ENCODE results near the gene KRTAP10-1.

- TF ChIP-seq, protein P1, sequence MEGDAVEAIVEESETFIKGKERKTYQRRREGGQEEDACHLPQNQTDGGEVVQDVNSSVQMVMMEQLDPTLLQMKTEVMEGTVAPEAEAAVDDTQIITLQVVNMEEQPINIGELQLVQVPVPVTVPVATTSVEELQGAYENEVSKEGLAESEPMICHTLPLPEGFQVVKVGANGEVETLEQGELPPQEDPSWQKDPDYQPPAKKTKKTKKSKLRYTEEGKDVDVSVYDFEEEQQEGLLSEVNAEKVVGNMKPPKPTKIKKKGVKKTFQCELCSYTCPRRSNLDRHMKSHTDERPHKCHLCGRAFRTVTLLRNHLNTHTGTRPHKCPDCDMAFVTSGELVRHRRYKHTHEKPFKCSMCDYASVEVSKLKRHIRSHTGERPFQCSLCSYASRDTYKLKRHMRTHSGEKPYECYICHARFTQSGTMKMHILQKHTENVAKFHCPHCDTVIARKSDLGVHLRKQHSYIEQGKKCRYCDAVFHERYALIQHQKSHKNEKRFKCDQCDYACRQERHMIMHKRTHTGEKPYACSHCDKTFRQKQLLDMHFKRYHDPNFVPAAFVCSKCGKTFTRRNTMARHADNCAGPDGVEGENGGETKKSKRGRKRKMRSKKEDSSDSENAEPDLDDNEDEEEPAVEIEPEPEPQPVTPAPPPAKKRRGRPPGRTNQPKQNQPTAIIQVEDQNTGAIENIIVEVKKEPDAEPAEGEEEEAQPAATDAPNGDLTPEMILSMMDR (IDR thresholded peaks at IDR 0.05; ENCODE audit: insufficient read depth, low read length, poor library complexity, severe bottlenecking), result no peak
- no peak for TF ChIP-seq EZH2phosphoT487 (conservative IDR thresholded peaks at IDR 0.05; ENCODE audit: low read length)
Observed at GRCh38 chr21:44575307-44576024, 35.5 kb upstream of the KRTAP10-1 start.

Data from SU-DHL-6 (cell line).